CD4-positive, alpha-beta T cell treated with Interleukin-21 for 1 hour (primary cell): ENCODE results near the gene PSAPL1.

ENCODE experiments used
- DNase-seq: peaks from one replicate; pipeline ENCODE4 v3.0.0-alpha.2; 2020

The PSAPL1 gene

DNA sequence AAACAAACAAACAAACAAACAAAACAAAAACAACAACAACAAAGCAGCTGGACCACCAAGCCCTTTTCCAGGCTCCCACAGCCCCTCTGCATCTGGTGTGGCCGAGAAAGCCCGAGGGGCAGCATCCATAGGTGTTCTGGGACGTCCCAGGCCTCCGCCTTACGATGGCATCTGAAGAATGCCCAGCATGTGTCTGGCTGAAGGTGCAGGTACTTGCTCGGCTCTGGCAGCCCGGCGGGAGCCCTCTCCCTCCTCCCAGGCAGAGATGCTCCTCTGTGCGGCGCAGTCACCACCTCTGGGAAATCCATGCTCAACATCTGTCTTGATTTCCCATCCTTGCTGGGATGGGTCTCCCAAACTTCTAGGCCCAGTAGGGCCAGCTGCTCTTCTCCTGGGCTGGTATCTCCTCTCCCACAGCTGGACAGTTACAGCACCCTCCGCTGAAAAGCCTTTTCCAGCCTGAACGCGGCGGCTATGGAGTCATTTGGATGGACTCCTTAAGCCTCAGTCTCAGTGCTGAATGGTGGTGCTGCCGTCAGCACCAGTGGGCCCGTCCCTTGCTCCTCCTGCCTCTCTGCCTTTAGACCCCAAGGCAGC is 4.3 kb downstream of the PSAPL1 start:
- no peak for DNase-seq

DNA sequence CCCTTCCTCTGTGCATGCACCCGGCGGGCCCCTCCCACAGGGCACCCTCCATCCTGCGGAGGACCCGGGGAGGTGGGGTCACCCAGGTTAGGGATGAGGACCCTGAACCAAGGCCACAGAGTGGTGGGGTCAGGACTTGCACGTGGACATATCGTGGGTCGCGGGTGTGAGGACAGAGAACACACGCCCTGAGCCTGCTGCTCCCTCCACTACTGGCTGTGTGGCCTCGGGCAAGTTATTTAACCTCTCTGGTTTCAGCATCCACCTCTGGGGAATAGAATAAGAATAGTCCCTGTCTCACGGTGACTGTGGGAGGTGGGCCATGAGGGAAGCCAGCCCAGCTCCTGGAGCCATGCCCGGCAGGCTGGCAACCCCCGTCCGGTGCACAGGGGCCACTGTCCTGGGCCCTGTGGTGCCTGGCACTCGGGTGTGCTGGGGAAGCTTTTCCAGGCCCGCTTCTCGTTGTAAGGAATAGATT is 5.1 kb downstream of the PSAPL1 start:
- no peak for DNase-seq

DNA sequence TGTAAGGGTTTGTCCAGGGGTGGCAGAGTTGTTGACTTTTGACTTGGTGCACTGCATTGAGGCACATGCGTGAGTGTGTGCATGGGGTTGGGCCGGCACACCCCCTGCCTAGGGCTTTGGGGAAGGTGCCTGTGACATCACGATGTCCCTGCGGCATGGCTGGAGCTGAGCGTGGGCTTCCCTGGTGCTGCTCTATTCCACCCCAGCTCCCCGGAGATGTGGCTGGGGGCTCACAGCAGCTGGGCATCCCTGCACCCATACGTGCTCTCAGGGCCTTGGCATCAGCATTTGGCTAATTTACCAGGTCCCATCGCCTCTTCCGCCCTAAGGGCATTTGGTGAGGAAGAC is 5.7 kb downstream of the PSAPL1 start:
- DNase-seq: no peak

DNA sequence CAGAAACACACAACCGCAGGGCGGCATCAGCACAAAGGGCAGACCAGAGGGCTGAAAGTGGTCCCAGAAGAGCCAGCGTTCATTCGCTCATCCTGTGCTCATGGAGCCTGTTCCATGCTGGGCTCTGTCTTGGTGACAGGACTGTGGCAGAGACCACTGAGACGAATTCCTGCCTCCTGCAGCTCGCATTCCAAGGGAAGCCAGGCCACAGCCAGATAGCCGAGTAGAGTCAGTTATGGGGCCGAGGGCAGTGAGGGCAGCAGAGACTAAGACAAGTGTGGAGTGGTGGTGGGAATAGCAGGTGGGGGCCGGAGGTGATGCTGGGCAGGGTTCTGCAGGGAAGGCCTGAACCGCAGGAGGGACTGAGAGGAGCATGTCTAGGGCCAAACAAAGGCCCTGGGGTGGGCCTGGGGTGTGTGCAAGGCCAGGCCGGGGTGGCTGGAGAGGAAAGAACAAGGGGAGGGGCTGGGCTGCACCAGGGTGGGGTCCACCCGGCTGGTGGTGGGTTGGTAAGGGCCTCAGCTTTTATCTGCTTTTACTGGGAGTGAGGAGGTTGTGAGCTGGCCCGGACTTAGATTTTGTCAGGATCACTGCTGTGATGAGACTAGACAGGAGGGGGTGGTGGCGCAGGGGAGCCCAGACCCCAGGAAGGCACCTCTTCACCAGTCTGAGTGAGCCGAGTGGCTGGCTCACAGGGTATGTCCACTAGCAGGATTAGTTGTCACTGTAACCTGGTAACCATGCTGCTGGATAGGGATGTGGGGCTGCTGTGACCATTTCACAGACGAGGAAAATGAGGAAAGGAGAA is 6.3 kb downstream of the PSAPL1 start:
- DNase-seq: no peak

DNA sequence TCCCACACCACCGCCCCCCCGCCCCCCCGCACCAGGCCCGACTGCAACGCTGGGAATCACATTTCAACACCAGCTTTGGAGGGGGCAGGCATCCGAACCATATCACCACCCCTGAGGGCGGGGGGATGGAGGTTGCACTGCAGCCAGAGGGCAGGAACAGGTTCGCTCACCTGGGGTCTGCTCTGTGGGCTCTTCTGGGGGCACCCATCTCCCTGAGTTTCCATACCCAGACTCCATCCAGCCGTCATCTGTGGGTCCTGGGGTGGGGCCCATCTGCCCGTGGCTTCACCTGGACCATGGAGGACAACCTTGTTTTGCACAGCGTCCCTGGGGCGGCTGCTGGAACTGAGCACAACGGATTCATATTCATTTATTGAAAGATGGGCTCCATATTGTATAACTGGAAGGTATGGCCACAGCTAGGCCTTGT is 6.9 kb downstream of the PSAPL1 start:
- DNase-seq: no peak

DNA sequence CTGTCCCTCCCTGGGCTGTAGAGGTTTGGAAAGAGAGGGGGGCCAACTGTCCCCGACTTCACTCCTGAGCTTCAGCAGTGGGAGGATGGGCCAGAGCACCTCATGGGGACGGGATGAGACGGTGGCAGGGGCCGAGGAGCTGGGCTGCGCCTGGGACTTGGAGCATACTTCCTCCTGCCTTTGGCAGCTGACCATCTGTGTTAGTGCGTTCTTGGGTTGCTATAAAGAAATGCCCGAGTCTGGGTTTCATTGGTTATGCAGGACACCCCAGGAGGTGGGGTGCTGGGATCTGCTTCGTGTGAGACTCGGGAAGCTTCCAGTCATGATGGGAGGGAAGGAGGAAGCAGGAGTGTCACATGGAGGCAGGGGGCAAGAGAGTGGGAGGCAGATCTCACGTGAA is 7.4 kb downstream of the PSAPL1 start:
- no peak for DNase-seq

DNA sequence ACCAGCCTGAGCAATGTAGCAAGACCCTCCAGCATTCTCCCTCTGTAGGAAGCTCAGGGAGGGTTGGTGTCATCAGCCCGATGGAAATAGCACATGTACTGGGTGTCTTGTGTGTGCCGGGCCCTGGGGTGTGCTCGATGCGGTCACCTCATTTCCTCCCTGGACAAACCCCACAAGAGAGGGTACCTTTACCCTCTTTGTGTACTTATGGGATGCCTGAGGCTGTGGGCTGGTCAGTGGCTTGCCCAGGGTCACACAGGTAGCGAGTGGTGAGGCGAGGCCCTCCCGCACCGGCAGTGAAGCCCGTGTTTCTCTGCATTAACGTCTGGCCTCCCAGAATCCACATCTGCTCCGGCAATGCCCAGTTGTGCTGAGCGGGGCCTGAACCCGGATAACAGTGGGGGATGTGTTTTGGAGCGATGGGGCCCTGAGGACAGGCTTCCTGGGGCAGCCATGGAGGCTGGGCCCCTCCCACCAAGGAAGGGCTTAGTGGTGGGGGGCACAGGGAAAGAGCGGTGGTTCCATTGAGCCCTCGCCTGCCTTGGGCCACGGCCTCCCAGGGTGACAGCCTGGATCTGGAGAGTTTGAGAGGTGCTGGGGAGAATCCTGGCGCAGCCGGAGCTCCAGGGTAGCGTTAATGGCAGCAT is 8.1 kb downstream of the PSAPL1 start:
- DNase-seq: no peak

DNA sequence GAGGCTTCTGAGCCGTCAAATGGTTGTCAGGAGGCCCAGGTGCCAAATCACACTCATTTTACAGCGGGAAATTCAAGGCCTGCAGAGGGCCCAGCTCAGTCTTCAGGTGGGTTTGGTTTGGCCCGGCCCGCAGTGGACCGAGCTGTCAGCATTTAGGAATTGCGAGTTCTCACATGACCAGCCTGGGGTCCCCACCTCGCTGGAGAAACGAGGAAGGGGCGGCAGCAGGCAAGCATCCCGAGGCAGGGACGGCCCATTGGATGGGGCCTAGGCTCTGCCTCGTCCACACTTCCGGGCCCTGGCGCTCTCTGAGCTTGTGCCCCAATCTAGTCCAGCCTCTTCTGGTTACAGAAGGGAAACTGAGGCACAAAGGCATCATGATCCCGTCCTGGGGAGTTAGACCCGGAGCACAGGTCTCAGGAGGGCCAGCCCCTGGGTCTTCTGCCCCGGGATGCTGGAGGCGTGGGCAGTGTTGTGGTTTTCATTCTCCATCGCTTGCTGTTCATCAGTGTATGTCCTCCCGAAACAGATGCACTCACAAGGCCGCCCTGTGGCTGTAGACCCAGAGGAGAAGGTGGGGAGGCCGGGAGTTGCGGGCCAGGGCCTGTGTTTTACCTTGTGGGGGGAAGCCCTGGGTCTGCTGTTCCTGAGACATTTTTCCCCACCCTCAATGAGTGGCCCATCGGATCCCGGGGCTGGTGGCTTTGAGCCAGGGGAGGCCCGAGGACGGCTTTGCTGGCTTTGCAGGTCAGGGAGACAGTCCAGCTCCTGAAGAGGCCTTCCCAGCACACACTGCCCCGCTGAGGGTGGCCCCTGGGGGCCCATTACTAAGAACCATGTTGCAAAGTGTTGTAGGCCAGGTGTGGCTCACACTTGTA is 8.9 kb downstream of the PSAPL1 start:
- DNase-seq: no peak

DNA sequence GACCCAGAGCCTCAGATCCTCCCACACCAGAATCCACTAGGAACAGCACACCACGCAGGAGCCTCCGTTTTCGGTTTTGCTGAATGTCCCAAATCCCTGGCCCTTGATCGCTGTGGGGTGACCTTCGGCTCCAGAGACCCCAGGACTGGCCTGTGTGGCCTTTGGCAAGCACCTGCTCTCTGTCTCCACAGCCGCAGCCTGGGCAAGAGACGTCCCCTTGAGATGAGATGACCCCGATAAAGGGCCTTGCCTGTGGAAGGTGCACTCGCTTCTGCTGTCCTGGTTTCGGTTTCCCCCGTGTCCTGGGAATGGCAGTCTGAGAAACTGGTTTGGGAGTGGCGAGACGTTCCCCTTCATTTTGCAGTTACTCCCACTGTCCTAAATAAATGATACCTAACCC is 9.6 kb downstream of the PSAPL1 start:
- DNase-seq: no peak

DNA sequence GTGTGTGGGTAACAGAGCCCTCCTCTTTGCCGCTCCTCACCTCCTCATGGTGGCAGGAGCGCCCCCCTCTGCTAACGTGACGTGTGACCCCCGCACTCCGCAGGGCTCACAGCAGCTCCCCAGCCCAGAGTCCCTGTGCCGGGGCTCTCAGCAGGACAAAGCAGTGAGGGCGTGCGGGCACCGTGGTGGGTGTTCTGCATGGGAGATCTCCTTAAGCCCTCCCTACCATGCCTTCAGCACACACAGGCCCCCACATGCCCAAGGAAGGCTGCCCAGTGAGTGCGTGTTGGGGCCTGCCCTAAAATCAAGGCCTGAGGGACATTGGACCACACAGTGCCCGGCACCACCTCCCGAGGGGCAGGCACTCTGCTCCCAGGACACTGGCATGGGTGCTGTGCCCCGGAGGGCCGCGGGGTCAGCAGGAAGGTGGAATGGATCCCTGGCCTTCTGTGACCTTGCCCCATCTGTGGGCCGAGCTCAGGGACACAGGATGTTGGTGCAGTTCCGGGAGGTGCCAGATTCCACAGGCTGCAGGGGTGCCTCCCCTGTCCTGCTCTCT is 10.1 kb downstream of the PSAPL1 start:
- no peak for DNase-seq

DNA sequence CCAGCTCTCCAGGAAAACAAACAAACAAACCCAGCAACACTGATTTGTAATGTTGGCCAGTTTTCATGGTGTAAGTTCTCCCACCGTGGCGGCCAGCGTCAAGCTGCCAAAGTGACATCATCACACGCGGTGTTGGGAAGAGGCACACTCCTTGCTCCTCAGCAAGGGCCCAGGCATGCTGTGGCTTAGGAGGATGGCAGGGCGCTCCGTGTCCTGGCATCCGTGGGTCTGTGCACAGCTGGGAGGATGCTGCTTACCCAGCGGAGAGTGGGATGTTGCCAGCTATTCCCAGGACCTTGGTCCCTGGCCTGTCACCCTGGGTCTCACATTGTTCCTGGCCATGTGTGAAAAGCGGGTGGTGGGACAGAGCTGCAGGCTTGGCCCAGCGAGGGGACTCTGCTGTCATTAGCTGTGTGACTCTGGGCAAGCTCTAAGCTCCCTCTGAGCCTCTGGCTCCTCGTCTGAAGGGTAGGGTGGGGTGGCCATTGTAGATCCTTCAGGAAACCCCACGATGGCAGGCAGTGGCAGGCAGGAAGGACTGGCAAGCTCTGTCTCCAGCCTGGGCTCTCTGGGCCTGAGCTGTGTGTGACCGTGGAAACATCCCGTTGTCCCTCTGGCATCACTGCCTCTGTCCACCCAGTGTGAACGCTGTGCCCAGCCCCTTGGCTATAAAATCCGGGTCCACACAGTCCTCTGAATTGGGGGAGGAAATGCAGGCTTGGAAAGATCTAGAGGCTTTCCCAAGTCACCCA is 10.8 kb downstream of the PSAPL1 start:
- no peak for DNase-seq

DNA sequence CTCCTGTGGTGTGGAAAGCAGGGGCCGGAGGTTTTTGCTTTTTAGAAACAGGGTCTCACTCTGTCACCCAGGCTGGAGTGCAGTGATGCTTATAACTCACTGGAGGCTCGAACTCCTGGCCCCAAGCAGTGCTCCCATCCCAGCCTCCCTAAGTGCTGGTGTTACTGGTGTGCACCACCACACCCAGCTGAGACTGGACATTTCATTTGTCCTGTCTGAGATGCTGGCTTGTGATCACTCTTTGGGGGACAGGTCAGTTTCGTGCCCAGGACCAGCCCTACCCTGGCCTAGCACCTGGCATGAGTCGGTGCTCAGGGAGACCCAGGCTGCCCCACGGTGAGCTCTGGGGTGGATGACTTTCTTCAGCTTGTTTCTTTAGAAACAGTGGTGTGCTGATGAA is 11.3 kb downstream of the PSAPL1 start:
- no peak for DNase-seq

DNA sequence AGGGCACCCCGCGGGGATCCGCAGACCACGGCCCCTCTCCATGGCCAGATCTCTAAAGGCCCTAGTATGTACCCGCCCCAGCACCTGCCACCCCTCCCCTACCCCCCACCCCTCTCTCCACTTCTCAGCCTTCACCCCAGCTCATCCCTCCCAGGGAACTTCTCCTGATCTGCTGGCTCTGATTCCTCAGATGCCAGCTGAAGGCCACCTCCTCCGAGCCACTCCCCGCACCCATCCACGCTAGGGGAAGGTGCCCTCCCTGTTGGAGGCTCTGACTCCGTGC is 11.9 kb downstream of the PSAPL1 start:
- DNase-seq: no peak

DNA sequence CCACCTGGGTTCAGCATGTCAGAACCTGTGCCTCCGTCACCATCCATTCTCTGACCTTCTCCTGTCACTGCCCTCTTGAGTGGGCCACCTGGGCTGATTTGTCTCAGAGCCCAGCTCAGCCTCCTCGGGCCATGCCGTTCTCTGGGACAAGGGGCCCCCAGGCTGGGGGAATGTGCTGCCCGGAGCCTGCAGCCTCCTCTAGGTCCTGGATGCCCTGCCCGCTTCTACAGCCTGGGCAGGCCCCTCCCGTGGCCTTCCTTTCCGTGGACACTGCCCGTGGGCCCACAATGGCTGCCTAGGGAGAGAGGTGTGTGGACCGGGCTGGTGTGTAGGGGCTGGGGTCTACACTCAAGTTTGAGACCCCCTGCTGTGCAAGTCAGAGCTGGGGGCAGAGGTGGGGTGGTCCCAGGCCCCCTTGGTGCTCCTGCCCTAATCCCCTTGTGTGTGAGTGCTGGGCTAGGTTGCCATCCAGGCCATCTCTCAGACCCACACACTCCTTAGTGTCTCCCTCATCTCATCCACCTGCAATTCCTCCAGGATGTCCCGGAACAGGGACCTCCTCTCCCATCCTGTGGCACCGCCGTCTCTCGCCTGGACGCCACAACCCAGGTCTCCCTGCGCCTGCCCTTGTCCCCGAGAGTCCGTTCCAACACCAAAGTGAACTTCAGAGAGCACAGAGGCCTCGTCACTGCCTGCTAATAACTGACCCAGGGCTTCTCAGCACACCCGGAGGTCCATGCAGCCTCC is 12.4 kb downstream of the PSAPL1 start:
- no peak for DNase-seq

DNA sequence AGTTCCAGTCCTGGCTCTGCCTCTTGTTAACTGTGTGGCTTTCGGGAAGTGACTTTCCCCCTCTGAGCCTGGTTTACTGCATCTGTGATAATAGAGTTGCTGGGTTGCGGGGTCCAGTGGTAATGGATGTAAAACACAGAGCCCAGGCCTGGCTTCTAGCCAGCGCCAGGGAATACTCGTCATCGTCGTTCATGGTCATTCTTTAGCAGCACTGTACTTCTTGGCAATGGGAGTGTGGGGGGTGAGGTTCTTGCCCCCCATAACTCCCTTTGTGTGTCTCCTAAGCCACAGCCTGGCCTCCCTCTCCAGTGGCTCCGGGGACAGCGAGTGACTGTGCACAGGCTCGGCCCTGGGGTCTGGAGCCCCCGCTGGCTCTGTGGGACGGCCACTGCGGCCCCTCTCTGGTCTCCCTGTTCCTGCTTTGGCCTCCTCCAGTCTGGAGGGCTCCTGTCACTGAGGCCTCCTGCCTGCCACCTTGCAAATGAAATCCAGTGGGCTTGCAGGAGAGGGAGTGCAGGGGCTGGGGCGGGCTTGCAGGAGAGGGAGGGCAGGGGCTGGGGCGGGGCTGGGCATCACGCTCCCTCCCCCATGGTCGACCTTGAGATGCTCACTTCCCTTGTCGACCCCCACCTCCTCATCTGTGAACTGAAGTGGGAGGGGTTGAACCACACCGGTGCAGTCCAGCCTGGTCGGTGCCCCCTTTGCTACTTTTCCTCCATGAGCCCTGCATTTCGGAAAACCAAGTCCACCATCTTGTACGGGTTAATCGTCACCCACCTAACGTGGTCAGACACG is 13.2 kb downstream of the PSAPL1 start:
- DNase-seq: no peak

DNA sequence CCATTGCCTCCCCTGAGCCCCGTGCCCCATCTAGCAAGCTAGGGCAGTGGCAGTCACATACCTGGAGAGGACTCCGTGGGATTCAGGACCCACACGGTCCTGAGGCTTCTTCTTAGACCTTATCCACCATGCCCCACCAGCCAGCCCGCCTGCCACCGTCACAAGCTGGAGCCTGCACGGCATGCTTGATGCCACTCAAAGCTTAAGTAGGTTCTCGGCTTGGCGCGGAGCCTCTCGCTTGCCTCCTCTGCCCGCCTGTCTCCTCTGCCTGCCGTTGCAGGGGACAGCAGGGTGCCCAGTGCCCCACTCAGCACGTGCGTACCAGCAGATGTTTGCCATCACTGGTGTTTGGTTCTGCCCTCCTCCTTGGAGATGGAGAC is 14.1 kb downstream of the PSAPL1 start:
- DNase-seq: no peak

DNA sequence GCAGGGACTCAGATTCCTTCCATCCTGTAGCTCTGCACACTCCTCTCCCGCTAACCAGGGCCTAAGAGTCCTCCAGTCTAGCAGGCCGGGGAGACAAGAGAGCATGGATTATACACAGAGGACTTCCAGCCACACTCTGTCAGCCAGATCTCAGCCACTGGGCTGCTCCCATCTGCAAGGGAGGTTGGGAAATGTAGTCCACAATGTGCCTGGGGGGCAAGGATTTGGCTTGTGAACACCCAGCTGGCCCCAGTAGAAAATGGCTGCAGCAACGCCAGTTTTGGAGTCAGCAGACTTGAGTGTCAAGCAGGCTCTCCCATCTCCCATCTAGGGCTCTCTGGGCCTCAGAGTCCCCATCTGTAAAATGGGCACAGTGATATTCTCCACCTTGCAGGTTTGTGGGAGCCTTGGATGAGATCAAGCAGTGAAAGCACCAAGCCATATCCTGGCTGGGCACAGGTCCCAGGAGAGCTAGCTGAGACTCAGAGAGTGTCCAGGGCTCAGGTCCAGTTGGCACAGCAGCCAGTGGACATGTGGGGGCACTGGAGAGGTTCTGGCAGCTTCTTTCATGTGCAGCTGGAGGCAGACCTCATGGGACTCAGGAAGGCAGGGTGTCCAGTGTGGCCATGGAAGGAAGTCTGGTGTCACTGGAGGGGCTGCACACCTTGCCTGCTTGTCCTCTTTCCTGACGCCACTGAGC is 14.6 kb downstream of the PSAPL1 start:
- DNase-seq: no peak

DNA sequence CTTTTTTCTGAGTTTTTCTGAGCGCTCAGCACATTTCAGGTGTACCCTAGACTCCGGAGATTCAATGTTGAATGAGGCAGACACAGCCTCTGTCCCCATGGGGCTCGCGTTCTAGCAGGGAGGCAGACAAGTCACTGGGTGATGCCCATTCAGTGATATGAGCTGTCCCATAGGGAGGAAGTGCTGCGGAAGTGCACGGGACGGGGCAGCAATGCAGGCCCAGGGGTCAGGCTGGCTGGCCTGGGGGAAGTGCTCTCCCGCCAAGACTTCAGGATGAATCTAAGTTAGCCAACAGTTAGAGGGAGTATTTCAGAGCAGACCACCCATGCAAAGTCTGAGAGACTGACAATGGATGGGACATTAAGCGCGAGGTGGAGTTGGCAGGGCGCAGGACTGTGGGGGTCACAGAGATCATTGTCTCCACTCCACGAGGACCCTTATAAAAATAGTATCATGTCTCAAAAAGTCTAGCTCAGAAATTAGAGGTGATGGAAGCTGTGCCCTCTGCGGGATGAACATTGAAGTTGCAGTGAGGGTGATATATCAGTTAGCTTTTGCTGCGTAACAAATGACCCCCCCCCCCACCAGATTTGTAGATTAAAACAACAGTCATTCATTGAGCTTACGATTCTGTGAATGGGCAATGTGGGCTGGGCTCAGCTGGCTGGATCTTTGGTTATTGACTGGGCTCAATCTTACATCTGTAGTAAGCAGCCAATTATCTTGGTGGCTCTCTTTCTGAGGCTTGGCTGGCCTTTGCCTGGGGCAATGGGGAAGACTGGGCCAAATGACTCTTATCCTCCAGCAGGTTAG is 16.4 kb downstream of the PSAPL1 start:
- DNase-seq: no peak

DNA sequence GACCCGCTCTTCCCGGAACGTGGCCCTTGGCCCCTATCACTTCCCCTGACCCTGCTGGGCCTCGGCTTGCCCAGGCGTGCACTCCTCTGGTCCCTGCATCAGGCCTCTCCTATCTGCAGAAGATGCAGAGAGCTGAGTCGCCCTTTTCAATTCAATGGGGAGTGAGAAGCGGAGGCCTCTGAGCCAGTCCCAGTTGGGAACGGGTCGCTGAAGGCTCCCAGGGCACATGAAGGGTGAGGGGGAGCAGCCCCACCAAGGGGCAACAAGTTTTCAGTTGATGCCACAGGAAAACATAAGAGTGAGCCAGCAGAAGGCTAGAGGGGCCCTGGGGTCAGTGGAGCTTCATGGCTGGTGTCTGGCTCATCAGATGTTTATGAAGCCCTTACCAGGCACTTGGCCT is 17.1 kb downstream of the PSAPL1 start:
- no peak for DNase-seq
